GM21529 (cell line): ENCODE measurements around the gene PEX14.

Source experiments
- ATAC-seq: cut with Tn5 transposase; IDR thresholded peaks from one replicate; pipeline ENCODE4 v1.9.1; 2021; ENCODE audit not compliant: unreplicated experiment

PEX14 gene

GRCh38 chr1:10613861-10614260 lies 139.1 kb downstream of the PEX14 start:
- ATAC-seq, result no peak

GRCh38 chr1:10614377-10615225 lies 139.9 kb downstream of the PEX14 start:
- ATAC-seq, result no peak

GRCh38 chr1:10615332-10615731 lies 140.6 kb downstream of the PEX14 start:
- no peak for ATAC-seq

DNA sequence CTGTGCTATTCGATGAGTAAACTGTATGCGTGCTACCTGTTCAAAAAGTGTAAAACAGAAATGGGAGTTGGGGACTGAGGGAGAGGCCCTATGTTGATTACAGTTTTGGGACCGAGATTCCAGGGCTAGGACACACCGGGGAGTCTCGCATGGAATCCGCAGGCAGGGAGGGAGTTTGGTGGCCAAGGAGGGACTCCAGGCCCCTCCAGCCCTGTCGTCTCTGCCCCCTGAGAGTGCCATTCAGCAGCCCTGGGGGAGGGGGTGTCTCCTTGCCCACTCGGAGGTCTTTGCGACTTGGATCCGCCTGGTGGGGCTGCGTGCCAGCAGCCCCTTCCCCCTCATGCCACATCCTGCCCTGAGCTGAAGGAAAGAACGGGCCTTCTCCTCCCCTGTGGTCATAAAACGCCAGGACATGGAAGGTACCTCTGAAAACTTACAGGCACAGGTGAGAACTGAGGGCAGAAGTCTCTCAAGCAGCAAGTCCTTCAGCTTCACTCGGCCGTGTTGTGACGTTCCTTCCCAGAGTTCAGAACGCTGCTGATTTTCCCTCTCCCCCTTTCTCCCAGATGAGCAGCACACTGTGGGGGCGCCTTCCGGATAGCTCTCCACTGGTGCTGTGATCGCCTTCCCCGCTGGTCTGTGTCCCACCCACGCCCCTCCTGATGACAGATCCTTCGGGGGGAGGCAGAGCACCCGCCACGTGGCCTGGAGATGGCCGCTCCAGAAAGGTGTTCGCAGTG lies 141.4 kb downstream of the PEX14 start:
- no peak for ATAC-seq

- ATAC-seq, result no peak
Measured at GRCh38 chr1:10616696-10617095, 141.9 kb downstream of the PEX14 start.

- ATAC-seq, result no peak
Measured at GRCh38 chr1:10617318-10617717, 142.6 kb downstream of the PEX14 start.

DNA sequence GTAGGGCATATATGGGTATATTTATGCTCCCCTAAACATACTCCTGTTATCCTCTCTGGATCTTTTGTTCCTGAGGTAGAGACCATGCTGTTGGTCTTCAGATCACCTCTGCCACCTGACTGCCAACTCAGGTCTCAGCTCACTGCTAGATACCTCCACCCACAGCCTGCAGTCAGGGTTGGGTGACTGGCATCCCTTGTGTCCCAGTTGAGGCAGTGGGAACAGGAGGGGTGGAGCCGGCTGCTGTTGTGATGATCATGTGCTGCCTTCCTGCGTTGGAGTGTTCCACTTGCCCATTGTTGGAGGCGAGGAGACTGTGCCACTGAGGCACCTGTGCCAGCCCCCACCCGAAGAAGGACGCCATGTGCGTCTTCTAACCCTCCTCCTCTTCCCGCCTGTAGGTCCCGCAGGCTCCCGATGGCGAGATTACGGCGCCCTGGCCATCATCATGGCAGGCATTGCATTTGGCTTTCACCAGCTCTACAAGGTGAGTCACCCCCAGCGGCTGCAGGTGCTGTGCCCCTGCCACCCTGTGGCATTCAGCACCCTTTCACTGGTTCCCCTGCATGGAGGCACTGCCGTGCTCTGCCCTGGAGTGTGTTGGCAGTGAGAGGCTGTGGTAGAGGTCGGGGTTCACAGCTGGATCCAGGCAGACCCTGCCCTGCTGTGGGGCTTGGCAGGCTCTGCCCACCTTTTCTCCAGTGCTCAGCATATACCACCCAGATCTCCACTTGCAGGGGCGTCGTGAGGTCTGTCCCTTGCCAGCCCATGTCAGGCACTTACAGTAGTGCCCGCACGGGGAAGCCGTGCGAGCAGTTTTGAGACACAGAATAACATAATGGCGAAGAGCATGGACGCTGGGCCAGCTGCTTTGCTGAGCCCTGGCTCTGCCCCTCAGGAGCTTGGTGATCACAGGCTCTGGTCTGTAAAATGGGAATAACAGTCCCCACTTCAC lies 143.5 kb downstream of the PEX14 start:
- ATAC-seq, result no peak

DNA sequence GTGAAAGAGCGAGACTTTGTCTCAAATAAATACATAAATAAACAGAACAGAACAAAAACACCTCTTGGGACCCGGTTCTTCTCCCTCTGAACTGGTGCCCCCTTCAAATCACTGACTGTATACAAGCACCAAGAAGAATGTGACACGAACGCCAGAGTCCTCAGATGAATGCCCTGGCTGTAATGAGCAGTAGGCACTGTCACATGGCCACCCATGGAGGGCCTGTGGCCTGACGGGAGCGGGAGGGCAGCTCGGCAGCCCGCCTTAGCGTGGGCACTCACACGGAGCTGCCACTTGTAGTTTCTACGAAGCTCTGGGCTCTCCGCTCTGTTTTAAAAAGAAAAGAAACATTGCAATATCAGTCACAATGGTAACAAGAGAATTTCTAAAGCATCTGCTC lies 146.0 kb downstream of the PEX14 start:
- no peak for ATAC-seq

DNA sequence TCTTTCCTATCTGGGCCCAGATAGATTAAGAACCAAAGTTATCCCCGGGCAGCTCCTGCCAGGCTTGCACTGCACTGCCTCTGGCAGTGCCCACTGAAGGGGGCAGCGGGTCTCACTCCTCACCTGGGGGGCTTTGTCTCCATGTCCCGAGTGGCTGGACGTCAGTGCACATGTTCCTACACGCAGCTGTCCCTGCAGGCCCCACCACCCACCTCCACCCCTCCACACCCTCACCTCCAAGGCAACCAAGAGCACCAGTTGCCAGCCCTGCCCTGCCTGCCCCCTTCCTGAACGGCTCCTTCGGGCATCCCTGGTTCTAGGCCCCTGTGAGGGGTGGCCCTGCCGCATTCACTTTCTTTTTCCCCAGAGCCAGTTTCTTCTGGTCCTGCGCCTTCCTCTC lies 147.2 kb downstream of the PEX14 start:
- ATAC-seq, result no peak

DNA sequence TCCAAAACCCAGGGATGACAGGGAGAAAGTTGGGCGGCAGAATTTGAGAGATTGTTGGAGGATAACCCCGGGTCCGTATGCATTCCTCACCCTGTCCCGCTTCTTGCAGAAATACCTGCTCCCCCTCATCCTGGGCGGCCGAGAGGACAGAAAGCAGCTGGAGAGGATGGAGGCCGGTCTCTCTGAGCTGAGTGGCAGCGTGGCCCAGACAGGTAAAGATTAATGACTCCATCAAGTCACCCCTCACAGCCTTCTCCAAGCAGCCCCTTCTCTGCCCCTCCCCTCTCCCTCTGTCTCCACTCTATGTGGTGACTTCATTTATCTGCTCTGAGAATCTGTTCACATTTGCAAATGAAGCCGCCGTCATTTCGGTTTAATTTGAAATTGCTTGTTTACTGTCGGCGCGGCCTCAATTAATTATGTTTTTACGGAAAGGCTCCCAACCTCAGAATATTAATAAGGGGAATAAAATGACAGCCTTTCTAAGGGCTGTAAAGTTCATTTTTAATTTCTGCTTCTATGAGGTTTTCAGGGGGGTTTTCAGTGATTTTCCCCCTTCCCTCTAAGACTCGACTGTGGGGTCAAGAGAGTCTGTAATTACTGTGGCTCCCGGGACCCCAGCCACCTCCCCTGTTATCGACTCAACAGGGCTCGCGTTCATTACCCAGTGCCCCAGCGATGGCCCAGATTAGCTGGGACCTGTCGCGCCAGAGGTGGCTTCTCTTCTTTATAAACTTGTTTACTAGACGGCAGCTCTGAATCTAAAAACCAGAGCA lies 148.3 kb downstream of the PEX14 start:
- ATAC-seq, result no peak

GRCh38 chr1:10623686-10624145 lies 149.0 kb downstream of the PEX14 start:
- no peak for ATAC-seq

GRCh38 chr1:10624256-10625050 lies 149.7 kb downstream of the PEX14 start:
- ATAC-seq, result no peak

DNA sequence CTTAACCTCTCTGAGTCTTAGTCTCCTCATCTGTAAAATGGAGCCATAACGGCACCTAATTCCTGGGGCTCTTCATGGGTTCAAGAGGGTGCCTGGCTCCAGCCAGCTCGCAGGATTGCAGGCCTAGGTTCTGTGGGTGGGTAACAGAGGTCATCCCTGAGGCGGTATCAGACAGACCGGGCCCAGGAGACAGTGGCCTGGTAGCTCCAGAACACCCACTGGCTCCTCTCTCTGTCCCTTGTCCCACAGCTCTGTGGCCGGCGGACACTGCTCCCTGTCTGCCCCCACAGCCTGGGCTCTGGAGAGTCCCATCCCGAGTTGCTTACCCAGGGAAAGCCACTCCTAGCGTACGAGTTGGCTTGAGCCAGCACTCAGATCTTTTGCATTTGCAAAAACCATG lies 150.3 kb downstream of the PEX14 start:
- ATAC-seq, result no peak

DNA sequence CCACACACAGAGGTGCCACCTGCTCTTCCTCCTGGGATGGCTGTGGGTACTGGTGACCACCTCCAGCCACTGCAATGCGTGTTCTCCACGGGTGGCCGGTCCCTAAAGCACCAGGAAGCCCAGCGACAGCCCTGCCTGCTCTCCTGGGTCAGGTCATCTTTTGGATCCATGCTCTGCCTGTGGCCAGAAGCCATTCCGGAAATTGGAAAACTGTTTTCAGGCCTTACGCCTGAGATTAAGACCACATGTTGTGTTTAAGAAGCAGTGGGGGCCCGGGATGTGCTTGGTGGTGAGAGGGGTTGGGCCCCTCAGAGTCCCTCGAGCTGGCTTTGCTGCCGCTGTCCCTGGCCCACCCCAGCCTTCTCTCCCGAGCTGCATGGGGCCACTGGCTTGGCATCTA lies 150.8 kb downstream of the PEX14 start:
- ATAC-seq, result no peak

GRCh38 chr1:10626131-10626731 lies 151.5 kb downstream of the PEX14 start:
- no peak for ATAC-seq

GRCh38 chr1:10626791-10627410 lies 152.2 kb downstream of the PEX14 start:
- ATAC-seq, result no peak

DNA sequence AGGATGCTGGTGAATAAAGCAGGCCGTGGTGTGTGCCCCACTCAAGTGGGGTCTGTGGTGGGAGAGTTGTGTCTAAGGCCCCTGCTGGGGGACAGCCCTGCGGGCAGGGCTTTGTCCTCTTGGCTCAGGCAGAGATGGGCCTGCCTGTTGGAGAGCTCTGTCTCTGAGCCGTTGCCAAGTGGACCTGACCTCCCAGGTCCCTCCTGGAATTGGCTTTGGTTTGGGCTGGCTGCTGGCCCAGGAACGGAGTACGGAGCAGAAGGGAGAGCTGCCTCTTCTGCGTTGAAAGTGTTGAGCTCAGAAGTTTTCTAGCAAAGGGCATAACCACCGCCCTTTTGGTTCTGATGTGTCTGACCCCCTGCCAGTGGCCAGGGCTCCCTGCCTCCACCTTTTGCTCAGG lies 153.9 kb downstream of the PEX14 start:
- no peak for ATAC-seq

- ATAC-seq, result no peak
Measured at GRCh38 chr1:10629091-10629815, 154.5 kb downstream of the PEX14 start.
